Hepatocyte (in vitro differentiated cells): ENCODE measurements around the gene PHLPP1.

Source experiments
- EZH2 ChIP-seq: fragments of 200-600 bp; sonication (generic); IDR thresholded peaks from 2 replicates; pipeline ENCODE4 v1.6.1; 2016; ENCODE audit warnings: antibody characterized with exemption, mild to moderate bottlenecking, borderline replicate concordance
- TF ChIP-seq, protein P1 (sequence below): fragments of 200-600 bp; sonication (generic); IDR thresholded peaks from 2 replicates; pipeline ENCODE4 v1.5.1; 2016; ENCODE audit warnings: antibody characterized with exemption, mild to moderate bottlenecking; ENCODE audit not compliant: poor library complexity

DNA sequence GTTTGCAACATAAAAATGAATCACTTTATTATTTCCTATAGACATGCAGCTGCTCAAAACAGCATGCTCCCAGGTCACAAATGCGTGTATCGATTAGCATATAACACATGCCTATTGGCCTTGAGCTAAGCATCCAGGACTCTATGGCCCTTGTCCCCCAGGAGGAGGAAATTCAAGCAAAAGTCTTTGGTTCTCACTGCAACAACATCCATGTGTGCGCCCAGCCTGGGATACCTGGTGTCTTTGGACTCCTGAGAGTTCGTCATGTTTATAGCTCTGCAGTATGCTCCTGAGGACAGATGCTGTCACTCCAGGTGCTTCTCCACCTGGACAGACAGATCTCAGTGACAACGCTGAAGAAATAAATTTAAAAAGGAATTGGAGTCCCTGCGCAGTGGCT lies 284.6 kb downstream of the PHLPP1 start:
- TF ChIP-seq EZH2: no peak
- TF ChIP-seq, protein P1, sequence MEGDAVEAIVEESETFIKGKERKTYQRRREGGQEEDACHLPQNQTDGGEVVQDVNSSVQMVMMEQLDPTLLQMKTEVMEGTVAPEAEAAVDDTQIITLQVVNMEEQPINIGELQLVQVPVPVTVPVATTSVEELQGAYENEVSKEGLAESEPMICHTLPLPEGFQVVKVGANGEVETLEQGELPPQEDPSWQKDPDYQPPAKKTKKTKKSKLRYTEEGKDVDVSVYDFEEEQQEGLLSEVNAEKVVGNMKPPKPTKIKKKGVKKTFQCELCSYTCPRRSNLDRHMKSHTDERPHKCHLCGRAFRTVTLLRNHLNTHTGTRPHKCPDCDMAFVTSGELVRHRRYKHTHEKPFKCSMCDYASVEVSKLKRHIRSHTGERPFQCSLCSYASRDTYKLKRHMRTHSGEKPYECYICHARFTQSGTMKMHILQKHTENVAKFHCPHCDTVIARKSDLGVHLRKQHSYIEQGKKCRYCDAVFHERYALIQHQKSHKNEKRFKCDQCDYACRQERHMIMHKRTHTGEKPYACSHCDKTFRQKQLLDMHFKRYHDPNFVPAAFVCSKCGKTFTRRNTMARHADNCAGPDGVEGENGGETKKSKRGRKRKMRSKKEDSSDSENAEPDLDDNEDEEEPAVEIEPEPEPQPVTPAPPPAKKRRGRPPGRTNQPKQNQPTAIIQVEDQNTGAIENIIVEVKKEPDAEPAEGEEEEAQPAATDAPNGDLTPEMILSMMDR: no peak
